Right renal pelvis (tissue), 4 donors: ENCODE measurements around the gene CCDC33. TPM values are rescaled to one million over a fixed set of nuclear protein-coding genes. Genes with fewer than 3 reads are reported as not detected.

Source experiments
- DNase-seq, 4 donors: peaks; one replicate each; pipeline ENCODE4 v3.0.0-alpha.2; 2013; ENCODE audit warnings: low read depth in 4 of 4, low spot score in 3 of 4, missing footprints in 1 of 4
- polyA plus RNA-seq, 4 donors: library from polyadenylated mRNA; unstranded; fragments of 120-200 nt; gene quantifications; one replicate each; pipeline ENCODE4 v1.2.1, GENCODE V29; 2013; ENCODE audit not compliant: insufficient read length in 4 of 4

CCDC33 gene
- polyA plus RNA-seq, 4 donors, result 3.9 to 6.2 (median 5.2) TPM

DNA sequence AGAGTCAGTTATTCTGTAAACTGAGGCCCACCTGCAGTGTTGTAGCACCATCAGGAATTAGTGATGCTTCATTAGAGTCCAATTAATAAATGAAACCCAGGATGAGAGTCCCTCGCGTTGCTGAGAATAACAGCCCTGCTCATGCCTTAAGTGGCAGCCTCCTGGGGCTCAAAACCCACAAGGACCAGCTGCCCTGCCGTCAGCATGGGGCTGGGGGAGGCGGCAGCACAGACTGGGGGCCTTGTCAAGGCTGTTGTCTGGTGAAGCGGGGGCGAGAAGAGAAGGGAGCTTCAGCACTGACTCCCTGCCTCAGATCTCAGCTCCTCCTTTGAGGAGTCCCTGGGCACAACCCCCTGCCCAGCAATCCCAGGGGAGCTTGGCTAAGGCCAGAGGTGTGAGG lies 21.0 kb downstream of the CCDC33 start:
- DNase-seq, result no peak

DNA sequence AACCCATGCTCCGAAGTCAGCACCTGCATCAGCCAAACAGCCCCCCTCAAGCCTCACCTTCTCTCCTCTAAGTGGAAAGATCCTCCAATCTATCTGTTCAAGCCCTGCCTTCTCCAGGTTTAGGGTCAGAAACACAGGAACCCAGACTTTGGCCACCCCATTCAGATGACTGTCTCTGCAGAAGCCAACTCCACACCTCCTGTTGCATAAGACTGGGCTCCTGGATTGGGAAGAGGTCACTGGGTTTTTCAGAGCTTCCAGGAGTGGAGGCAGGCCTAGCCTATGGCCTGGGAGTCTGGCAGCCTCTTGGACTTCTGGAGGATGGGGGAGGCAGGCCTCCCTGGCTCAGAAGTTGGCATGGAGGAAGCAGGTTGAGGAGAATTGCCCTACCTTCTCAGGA lies 21.5 kb downstream of the CCDC33 start:
- no peak for DNase-seq

DNA sequence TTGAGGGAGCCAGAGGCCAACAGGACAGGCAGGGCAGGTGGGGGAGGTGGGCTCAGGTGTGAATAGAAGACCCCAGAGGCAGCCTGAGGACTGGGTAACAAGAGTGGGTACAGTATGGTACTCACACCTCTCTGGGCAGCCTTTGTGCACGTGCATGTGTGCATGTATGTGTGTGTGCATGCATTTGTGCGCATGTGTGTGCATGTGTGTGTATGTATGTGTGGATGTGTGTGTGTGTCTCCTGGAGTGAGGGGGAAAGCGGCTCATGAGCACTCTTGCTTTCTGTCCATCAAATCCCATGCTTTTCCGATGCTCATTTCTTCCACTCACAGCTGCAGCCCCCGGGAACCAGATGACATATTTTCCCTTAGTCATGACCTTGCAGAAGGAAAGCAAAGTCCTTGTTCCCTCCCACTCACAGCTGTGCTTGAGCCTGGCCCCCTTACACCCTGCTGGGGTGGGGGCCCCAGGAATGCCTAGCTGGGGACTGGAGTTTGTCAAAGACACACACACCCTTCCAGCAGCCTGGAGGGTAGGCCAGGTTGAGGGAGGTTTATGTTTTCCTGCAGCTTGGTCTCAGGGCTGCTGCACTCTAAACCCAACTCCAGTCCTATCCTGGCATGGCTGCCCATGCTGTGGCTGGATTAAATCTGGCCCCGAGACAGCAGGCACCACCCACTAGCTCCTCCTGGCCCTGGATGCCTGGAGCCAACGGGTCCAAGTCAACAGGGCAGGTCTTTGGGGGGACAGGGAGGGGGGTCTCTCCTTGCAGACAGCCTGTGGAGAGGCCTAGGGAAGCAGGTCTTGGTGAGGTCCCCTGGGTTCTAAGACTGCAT lies 22.5 kb downstream of the CCDC33 start:
- DNase-seq, result no peak

DNA sequence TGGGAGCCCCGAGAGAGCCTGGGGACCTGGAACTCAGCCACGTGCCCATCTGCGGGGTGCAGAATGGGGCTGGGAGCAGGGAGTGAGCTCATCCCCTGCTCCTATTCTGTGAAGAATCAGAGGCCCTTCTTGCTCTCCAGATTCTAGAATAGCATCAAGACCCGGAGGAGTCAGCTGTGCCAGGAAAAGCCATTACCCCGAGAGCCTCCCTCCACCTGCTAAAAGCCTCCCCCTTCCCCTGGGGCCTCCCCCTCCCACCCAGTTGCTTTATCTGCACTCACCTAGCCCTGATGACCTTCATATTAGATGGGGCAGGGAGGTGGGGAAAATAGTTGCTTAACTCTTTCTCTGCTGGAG lies 23.1 kb downstream of the CCDC33 start:
- no peak for DNase-seq

DNA sequence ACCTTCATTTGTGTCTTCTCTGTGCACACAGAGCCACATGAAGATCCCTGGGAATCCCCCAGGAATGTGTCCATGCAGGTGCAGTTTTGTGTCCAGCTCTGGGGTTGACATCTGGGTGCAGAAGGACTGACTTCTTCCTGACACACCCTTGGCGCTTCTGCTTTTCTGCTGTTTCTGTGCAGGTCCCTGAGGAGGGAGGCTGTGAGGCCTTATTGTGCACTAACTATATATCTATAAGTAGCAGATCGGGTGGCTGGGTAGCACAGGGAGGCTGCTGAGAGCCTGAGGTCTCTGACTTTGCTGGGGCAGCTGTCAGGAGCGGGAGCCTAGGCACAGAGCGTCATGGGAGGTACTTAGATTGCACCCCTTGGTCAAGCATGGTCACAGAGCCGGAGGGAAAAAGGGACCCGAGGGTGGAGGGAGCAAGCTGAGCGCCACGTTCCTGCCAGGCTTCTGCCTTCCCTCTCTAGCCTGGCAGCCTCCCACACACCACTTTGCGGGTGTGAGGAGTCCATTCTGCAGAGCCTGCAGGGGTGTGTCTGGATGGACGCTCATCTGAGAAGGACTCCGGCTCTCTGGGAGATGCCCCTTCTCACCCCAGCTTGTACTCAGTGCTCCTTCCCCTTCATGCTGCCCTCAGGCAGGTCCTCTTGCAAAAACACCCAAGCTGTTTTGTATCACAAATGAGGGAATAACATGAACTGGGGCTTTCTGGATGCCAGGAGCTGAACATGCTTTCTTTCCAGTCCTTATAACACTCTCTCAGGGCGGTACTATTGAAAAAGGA lies 23.9 kb downstream of the CCDC33 start:
- no peak for DNase-seq

DNA sequence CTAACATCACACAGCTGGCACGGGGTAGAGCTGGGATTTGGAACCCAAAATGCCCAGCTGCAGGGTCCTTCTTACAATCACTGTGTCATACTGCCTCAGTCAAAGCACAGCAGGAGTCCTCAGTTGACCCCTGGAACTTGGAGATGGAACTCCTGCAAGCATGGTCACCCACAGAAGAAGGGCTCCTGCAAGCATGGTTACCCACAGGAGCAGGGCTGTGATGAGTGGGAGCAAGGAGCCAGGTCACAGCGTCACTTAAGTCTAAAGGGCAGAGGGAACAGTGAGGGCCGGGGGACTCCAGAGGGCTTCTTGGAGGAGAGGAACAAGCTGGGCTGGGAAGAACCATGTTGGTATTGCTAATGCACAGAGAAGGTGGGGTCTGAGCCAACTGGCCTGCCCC lies 24.9 kb downstream of the CCDC33 start:
- no peak for DNase-seq

DNA sequence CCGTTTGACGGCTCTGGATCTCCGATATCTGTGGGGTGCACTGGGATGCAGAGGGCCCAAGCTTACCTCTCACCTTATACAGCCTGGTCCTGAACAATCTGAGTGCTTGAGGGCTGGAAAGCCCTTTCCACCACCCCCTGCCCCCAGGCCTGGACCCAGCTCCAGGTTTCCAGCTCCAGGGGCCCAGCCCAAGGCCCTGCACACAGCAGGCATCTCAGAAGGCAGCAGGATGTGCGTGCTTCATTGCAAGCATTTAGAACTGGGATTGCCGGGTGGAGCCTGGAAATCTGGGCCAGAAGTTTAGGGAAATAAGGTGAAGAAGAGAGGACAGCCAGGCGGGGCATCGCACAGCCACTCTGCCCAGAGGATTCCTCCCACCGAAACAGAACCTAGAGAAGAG lies 25.6 kb downstream of the CCDC33 start:
- no peak for DNase-seq

DNA sequence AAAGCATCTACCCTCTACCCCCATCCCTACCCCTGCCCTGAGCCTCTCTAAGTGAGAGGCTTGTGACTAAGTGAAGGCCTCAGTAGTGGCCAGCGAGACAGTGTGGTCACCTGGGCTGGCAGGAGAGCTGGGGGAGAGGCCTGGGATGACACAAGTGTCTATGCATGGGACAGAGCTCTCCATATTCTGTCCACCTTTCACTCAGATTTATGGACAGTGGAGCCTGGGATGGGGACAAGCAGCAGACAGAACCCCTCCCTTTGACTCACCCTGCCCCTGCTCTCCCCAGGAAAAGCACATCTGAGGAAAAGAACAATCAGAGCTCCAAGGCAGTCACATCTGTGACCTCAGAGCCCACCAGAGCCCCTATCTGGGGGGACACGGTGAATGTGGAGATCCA lies 26.0 kb downstream of the CCDC33 start:
- DNase-seq, result no peak

DNA sequence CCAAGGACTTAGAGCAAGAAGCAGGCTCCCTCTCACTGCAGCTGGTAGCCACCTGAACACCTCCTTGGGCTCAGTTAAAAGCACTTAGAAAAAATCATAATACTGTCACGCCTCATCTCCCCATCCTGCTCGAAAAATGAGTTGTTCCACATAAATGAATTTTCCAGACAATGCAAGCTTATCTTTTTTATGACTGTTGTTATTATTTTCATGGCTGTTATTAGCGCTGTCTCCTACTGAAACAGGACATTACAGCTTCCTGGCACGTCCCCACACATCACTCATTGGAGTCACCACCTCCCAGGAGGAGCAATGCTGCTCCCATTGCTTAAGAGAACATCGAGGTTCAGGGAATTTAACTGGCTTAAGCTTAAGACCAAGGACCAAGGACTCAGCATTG lies 26.5 kb downstream of the CCDC33 start:
- DNase-seq, result no peak

DNA sequence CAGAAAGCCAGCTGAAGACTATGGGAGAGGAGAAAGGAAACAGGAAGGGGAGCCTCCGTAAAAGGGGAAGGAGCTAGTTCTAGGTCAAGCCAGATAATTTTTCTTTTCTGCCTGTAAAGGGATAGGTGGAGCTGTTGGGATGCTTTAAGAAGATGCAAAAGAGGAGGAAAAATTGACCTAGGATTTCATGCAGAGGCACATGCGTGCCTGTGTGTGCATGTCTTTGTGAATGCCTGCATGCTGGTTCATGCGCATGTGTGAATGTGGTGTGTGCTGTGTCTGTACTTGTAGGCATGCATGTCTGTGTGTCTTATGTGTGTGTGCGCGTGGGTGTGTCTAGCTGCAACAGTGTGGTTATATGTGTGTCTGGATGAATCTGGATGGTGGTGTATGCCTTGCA lies 27.3 kb downstream of the CCDC33 start:
- no peak for DNase-seq

DNA sequence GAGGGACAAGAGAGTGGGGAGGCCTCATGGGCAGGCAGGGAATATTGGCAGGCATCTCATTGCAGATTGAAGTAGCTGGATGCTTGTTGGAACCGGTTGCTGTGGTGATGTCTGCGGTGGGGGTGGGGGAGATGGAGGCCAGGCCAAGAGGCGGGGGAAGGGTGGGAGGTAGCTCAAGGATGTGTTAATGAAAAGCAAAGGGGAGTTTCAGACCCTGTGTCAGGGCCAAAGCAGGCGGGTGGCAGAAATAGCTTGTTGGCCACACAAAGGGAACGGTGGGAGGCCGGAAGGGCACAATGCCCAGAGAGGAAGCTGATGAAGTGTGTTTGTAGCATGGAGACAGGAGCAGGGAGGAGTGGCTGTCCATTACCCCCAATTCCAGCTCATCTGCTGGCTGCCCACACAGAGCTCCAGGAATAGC lies 28.0 kb downstream of the CCDC33 start:
- no peak for DNase-seq

DNA sequence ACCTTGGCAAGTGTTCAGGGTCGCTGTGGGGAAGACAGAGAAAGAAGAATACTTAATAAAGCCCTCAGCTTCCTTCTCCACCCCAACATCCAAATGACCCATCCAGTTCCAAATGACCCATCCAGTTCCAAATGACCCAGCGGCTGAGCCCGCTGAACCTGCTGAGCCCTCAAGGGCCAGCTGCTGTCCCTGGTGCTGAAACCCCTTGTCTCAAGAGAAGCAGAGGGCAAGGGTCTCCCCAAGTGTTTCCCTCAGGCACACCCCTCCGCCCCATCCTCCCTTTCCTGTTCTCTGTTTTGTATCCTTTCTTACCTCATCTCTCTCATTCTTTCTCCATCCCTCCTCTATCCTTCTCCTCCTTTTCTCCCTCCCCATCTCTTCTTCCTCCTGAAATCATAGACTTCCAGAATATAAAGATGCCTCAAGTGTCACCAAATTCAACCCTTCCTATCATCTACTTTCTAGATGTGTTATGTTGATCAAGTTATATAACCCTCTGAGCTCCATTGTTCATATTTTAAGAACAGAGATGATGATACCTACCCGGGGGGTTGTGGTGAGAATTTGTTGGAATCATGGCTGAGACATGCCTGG lies 29.0 kb downstream of the CCDC33 start:
- peak in 2 of 4 donors; percentile 43 to 58 for DNase-seq

DNA sequence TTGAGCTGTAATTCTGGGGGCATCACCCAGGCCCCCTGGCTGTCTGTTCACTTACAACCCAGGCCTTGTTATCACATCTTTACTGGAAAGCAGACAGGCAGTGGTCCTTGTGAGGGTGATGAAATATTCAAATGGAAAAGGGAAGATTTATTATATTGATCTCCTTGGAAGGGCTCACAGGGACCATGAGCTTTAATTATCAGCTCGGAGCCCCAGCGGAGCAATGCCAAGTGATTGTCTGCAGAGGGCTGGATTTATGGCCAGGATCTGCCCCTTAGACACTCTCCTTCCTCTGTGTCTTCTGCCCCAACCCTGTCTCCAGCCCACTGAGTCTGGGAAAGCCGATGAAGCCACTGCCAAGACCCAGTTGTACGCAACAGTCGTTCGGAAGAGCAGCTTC lies 31.9 kb downstream of the CCDC33 start:
- DNase-seq, result no peak

DNA sequence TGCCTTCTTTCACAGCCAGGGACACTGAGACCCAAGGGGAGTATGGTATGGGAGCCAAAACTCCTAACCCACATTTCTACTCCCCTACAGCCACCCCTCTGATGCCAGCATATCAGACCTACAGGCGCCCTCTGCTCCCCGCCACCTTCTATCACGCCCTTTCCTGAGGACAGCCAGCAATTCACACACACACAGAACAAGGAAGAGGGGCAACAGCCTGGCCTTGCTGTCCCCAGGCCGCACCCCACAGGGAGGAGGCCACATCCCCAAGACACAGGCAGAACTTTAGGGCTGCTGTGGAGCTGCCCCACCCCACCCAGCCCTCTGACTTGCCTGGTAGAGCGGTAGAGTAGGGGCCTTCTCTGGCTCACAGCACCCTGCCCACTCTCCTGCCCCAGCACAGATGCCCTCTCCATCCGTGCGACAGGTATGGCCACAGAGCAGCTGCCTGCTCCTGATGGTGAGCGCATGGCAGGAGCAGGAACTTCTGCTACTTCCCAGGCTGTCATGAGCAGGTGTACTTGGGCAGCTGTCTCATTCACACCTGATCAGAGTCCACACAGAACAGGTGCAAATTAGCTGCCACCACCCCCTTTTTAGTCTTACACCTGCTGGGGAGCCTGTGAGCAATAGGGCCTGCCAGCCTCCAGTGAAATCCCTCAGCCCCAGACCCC lies 33.4 kb downstream of the CCDC33 start:
- no peak for DNase-seq

DNA sequence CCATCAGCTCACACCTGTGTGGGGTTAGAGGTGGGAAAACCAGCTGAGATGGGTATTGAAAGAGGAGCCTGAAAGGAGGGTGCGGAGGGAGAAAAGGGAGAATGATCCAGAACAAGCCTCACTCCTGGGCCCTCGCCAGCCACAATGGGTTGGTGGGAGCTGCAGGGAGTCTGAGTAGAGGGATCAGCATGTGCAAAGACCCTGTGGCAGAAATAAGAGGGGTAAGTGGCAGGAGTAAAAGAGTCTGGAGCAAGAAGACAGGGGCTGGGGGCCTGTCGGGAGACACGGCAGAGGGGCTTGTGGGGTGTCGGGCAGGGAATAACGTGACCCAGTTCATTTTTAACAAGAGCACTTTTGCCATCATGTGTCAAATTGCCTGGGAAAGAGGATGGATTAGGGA lies 34.0 kb downstream of the CCDC33 start:
- DNase-seq, result no peak

DNA sequence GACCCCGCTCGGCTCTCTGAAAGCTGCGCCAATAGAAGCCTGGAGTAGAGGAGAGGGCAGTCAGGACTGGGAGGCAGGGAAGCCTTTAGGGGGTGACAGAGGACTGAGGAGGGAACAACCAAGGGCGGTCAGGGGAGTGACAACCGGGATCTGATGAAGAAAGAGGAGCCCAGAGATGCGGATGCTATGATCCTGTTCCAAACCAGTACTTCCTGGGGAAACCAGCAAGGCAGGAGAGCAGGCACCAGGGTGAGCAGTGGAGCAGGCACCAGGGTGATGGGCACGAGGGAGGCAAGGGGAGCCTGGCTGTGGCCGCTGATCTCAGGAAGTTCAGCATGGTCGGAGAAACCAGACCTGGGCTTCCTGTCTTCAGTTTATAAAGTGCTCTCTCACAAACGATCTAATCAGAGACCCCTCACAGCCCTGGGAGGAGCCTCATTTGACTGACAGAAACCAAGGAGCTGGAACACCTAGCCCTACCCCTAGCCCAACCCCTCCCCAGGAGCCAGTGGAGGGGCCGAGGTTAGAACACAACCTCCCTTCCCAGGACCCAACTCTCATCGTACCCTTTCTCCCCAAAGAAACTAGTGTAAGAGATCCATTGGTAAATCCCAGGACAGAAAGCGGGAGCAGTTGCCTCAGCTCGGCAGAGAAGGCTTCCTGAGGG lies 34.9 kb downstream of the CCDC33 start:
- no peak for DNase-seq

DNA sequence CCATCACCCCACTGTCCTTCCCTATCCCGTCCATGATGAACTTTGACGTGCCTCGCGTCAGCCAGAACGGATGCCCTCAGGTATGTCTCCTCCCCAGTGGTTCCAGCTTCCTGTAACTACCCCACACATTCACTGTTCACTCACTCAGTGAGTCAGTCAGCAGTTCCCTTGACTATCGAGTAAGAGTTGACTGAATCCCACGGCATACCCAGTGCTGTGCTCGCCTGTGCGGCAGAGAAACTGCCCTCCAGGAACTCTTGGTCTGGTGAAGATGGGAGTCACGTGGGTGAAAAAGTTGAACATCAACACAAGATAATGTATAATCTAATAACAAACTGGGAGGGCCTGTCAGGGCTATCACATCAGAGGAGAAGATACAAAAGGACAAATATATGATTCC lies 36.7 kb downstream of the CCDC33 start:
- DNase-seq, result no peak

DNA sequence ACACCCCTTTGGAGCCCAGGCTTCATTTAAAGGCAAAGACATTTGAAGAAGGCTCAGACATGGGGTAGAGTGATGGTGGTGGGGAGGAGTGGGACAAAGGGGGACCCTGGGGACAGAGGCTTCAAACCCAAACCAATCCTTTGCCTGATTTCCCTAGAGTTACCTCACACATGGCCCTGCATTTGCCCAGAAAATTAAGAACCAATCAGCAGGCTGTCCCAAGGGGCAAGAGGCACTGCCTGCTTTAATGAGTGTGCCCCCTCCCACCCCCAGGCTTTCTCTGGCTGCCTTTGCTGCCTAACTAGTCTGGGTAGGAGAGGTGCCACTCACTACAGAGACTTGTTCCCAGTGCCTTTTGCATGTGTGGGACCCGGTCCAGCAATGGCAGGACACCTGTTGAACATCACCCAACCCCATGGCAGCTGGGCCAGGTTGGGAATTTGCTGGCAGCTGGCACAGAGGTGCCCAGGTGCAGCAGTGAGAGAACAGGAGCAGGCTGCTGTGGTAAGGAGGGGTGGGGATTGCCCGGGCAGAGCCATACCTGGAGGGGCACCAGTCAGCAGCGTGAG lies 38.4 kb downstream of the CCDC33 start:
- no peak for DNase-seq

DNA sequence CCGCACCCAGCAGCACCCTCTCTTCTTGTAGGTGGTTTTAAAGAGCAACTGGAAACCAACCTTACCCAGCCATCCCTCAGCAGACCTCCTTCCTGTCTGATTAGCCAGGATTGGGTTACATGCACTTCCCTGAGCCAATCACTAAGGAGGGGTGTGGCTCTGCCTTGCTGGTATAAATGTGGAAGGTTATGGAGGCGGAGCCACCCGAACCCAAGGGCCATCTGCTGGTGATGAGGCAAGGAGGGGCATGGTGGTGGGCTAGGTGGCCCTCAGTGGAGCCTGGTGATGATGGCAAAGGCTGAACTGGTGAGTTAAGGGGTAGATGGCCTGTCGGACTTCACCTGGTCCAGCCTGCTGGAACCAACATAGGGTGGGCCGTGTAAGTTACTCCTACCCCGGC lies 39.8 kb downstream of the CCDC33 start:
- no peak for DNase-seq

DNA sequence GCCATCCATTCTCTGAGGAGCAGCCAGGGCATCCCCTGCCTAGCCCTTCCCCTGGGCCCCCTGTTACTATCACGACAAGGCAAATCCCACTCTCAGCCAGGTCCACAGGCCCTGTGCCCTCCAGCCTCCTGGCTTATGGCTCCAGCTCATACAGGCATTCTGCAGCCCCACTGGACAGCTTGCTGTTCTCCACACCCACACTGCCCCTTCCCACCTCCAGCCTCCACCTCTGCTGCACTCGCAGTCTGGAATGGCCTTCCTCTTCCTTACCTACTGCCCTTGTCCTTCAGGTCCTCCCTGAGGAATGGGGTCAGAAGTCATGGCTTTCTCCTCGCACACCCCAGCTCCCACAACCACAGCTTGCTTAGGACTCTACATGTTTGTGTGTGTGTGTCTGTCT lies 40.4 kb downstream of the CCDC33 start:
- DNase-seq, result no peak
